Activated T-cell treated with anti-CD3 and anti-CD28 coated beads, Interleukin-2, amount 50 U/mL, for 4 hours (primary cell): ENCODE measurements around the gene TMEM89. TPM values are rescaled to one million over a fixed set of nuclear protein-coding genes. Genes with fewer than 3 reads are reported as not detected.

Source experiments
- ATAC-seq, 2 donors: fragments of 200-7000 bp; cut with Tn5 transposase; one replicate each; pipeline ENCODE4 v1.10.0; 2021
- DNase-seq: peaks from one replicate; pipeline ENCODE4 v3.0.0-alpha.2; 2020
- H3K27me3 Mint-ChIP-seq: one replicate; pipeline ENCODE4 v1.8.0; 2021; ENCODE audit warnings: low read depth, mixed read lengths
- H3K36me3 Mint-ChIP-seq: one replicate; pipeline ENCODE4 v1.8.0; 2022; ENCODE audit warnings: mixed read lengths; ENCODE audit not compliant: insufficient read depth
- H3K4me1 Mint-ChIP-seq: one replicate; pipeline ENCODE4 v1.8.0; 2021; ENCODE audit warnings: low read depth, mixed read lengths
- H3K4me3 Mint-ChIP-seq: one replicate; pipeline ENCODE4 v1.8.0; 2021; ENCODE audit warnings: mild to moderate bottlenecking, moderate library complexity, mixed read lengths
- H3K9me3 Mint-ChIP-seq: one replicate; pipeline ENCODE4 v1.8.0; 2021; ENCODE audit warnings: mixed read lengths
- total RNA-seq, 3 donors: library from RNA; stranded (reverse); gene quantifications; one replicate each; pipeline ENCODE4 v1.2.1, GENCODE V29; 2021

TMEM89 gene
- total RNA-seq, 3 donors from 2014 or later: not detected

- ATAC-seq (peak; percentile 21 to 25), DNase-seq (no peak)
- Mint-ChIP-seq H3K4me1 (peaks cover 6% of the 10 kb centered on the region), H3K9me3 (no peaks in the 10 kb centered on the region), H3K4me3 (no peak within 1 kb of the TSS), H3K36me3 (no peaks in the 10 kb centered on the region), H3K27me3 (peaks cover 36% of the 10 kb centered on the region)
Measured at GRCh38 chr3:48595075-48595525, 26.5 kb downstream of the TMEM89 start, which contains the start of gene COL7A1. Gene COL7A1, minus strand, starts transcription at chr3:48595329. Its CDS starts 170 bp downstream, at chr3:48595159.

GRCh38 chr3:48594417-48595049 lies 27.0 kb downstream of the TMEM89 start:
- H3K27me3 Mint-ChIP-seq: peaks cover 40% of the 10 kb centered on the region
- H3K9me3 Mint-ChIP-seq: no peaks in the 10 kb centered on the region
- DNase-seq (no peak), ATAC-seq (no peak)
- H3K4me1 Mint-ChIP-seq: peaks cover 6% of the 10 kb centered on the region
- H3K36me3 Mint-ChIP-seq: no peaks in the 10 kb centered on the region
- H3K4me3 Mint-ChIP-seq: no peak overlapping the region

- H3K9me3 Mint-ChIP-seq: no peaks in the 10 kb centered on the region
- no peaks in the 10 kb centered on the region for H3K36me3 Mint-ChIP-seq
- no peak for ATAC-seq
- DNase-seq: no peak
- H3K4me1 Mint-ChIP-seq: peaks cover 6% of the 10 kb centered on the region
- H3K4me3 Mint-ChIP-seq: no peak overlapping the region
- peaks cover 48% of the 10 kb centered on the region for H3K27me3 Mint-ChIP-seq
Measured at GRCh38 chr3:48593337-48593736, 28.2 kb downstream of the TMEM89 start.

GRCh38 chr3:48592519-48593087 lies 29.0 kb downstream of the TMEM89 start:
- DNase-seq (no peak), ATAC-seq (no peak)
- H3K4me1 Mint-ChIP-seq: peaks cover 6% of the 10 kb centered on the region
- H3K27me3 Mint-ChIP-seq: peaks cover 53% of the 10 kb centered on the region
- no peak overlapping the region for H3K4me3 Mint-ChIP-seq
- no peaks in the 10 kb centered on the region for H3K9me3 Mint-ChIP-seq
- H3K36me3 Mint-ChIP-seq: no peaks in the 10 kb centered on the region

- Mint-ChIP-seq H3K4me3 (no peak overlapping the region), H3K27me3 (peaks cover 53% of the 10 kb centered on the region), H3K36me3 (no peaks in the 10 kb centered on the region), H3K4me1 (peaks cover 6% of the 10 kb centered on the region), H3K9me3 (no peaks in the 10 kb centered on the region)
- no peak for DNase-seq
- ATAC-seq: no peak
Measured at GRCh38 chr3:48591886-48592518, 29.6 kb downstream of the TMEM89 start.

GRCh38 chr3:48591436-48591835 lies 30.1 kb downstream of the TMEM89 start:
- Mint-ChIP-seq H3K4me1 (peaks cover 6% of the 10 kb centered on the region), H3K9me3 (no peaks in the 10 kb centered on the region), H3K4me3 (no peak overlapping the region), H3K36me3 (no peaks in the 10 kb centered on the region), H3K27me3 (peaks cover 53% of the 10 kb centered on the region)
- DNase-seq (no peak), ATAC-seq (no peak)

GRCh38 chr3:48588230-48588629 lies 33.3 kb downstream of the TMEM89 start:
- no peak overlapping the region for H3K4me3 Mint-ChIP-seq
- H3K36me3 Mint-ChIP-seq: no peaks in the 10 kb centered on the region
- DNase-seq (no peak), ATAC-seq (no peak)
- no peaks in the 10 kb centered on the region for H3K9me3 Mint-ChIP-seq
- H3K4me1 Mint-ChIP-seq: no peaks in the 10 kb centered on the region
- H3K27me3 Mint-ChIP-seq: peaks cover 32% of the 10 kb centered on the region

- no peaks in the 10 kb centered on the region for H3K9me3 Mint-ChIP-seq
- H3K4me1 Mint-ChIP-seq: no peaks in the 10 kb centered on the region
- no peak overlapping the region for H3K4me3 Mint-ChIP-seq
- H3K36me3 Mint-ChIP-seq: no peaks in the 10 kb centered on the region
- DNase-seq: no peak
- H3K27me3 Mint-ChIP-seq: peaks cover 28% of the 10 kb centered on the region
- no peak for ATAC-seq
Measured at GRCh38 chr3:48587686-48588085, 33.9 kb downstream of the TMEM89 start.

- peaks cover 17% of the 10 kb centered on the region for H3K27me3 Mint-ChIP-seq
- H3K9me3 Mint-ChIP-seq: no peaks in the 10 kb centered on the region
Measured at GRCh38 chr3:48585411-48585810, 36.2 kb downstream of the TMEM89 start.

GRCh38 chr3:48584836-48585235 lies 36.7 kb downstream of the TMEM89 start:
- Mint-ChIP-seq H3K36me3 (no peaks in the 10 kb centered on the region), H3K4me3 (no peak overlapping the region), H3K9me3 (no peaks in the 10 kb centered on the region), H3K4me1 (no peaks in the 10 kb centered on the region), H3K27me3 (peaks cover 16% of the 10 kb centered on the region)
- ATAC-seq (no peak), DNase-seq (no peak)

More at GRCh38 chr3:48585411-48585810, 36.2 kb downstream of the TMEM89 start:
- Mint-ChIP-seq H3K4me3 (no peak overlapping the region), H3K4me1 (no peaks in the 10 kb centered on the region), H3K36me3 (no peaks in the 10 kb centered on the region)
- ATAC-seq: no peak
- no peak for DNase-seq

- Mint-ChIP-seq H3K27me3 (no peaks in the 10 kb centered on the region), H3K4me1 (no peaks in the 10 kb centered on the region), H3K9me3 (no peaks in the 10 kb centered on the region), H3K4me3 (no peak overlapping the region), H3K36me3 (no peaks in the 10 kb centered on the region)
- DNase-seq (no peak), ATAC-seq (no peak)
Measured at GRCh38 chr3:48581621-48582481, 39.7 kb downstream of the TMEM89 start.

GRCh38 chr3:48576647-48577046 lies 44.9 kb downstream of the TMEM89 start:
- Mint-ChIP-seq H3K9me3 (no peaks in the 10 kb centered on the region), H3K36me3 (no peaks in the 10 kb centered on the region), H3K27me3 (no peaks in the 10 kb centered on the region), H3K4me1 (no peaks in the 10 kb centered on the region), H3K4me3 (no peak overlapping the region)
- ATAC-seq (no peak), DNase-seq (no peak)

GRCh38 chr3:48575366-48575765 lies 46.2 kb downstream of the TMEM89 start:
- no peak for DNase-seq
- Mint-ChIP-seq H3K9me3 (no peaks in the 10 kb centered on the region), H3K4me1 (no peaks in the 10 kb centered on the region), H3K27me3 (no peaks in the 10 kb centered on the region), H3K36me3 (no peaks in the 10 kb centered on the region), H3K4me3 (no peak overlapping the region)
- ATAC-seq: no peak

GRCh38 chr3:48573973-48574585 lies 47.5 kb downstream of the TMEM89 start:
- no peaks in the 10 kb centered on the region for H3K36me3 Mint-ChIP-seq
- no peaks in the 10 kb centered on the region for H3K9me3 Mint-ChIP-seq

More at GRCh38 chr3:48573973-48574585, 47.5 kb downstream of the TMEM89 start:
- DNase-seq (no peak), ATAC-seq (no peak)
- H3K4me3 Mint-ChIP-seq: no peak overlapping the region
- no peaks in the 10 kb centered on the region for H3K4me1 Mint-ChIP-seq
- H3K27me3 Mint-ChIP-seq: no peaks in the 10 kb centered on the region
